Endothelial cell of umbilical vein (primary cell): ENCODE results near the gene HDAC4.

Experiments
- POLR2A ChIP-seq: IDR thresholded peaks from 2 replicates; pipeline ENCODE4 v1.6.1; 2012; ENCODE audit warnings: low read depth, mild to moderate bottlenecking, control low read depth, low read length
- POLR2AphosphoS5 ChIP-seq: IDR thresholded peaks from 2 replicates; pipeline ENCODE4 v1.6.1; 2012; ENCODE audit warnings: low read depth, mild to moderate bottlenecking, control low read depth, low read length, moderate library complexity; ENCODE audit not compliant: insufficient read depth

- no peak for TF ChIP-seq POLR2A
- TF ChIP-seq POLR2AphosphoS5 = peak; percentile 28
Measured at GRCh38 chr2:239380831-239381708, 19.8 kb downstream of the HDAC4 start.
